HEK293 (cell line): ENCODE results near the gene ABR.

Source experiments
- BCL11A ChIP-seq: fragments of 450-650 bp; formaldehyde crosslinking; IDR thresholded peaks from 2 replicates; pipeline ENCODE4 v1.5.1; 2016; ENCODE audit warnings: low read depth, missing biosample characterization, missing genetic modification characterization
- ELK4 ChIP-seq: IDR thresholded peaks from 2 replicates; pipeline ENCODE4 v1.6.1; 2011; ENCODE audit warnings: mild to moderate bottlenecking, low read depth, low read length, borderline replicate concordance
- HIC1 ChIP-seq: fragments of 450-650 bp; formaldehyde crosslinking; IDR thresholded peaks from 2 replicates; pipeline ENCODE4 v1.5.1; 2016; ENCODE audit warnings: missing biosample characterization, missing genetic modification characterization
- KLF1 ChIP-seq: fragments of 450-650 bp; formaldehyde crosslinking; IDR thresholded peaks from 2 replicates; pipeline ENCODE4 v1.5.1; 2016; ENCODE audit warnings: missing biosample characterization, missing genetic modification characterization
- MZF1 ChIP-seq: fragments of 450-650 bp; formaldehyde crosslinking; IDR thresholded peaks from 2 replicates; pipeline ENCODE4 v1.5.1; 2017; ENCODE audit warnings: missing biosample characterization, missing genetic modification characterization, borderline replicate concordance
- PATZ1 ChIP-seq: fragments of 450-650 bp; formaldehyde crosslinking; IDR thresholded peaks from 2 replicates; pipeline ENCODE4 v1.5.1; 2016; ENCODE audit warnings: missing biosample characterization, missing genetic modification characterization
- SCRT2 ChIP-seq: fragments of 450-650 bp; formaldehyde crosslinking; IDR thresholded peaks from 2 replicates; pipeline ENCODE4 v1.5.1; 2016; ENCODE audit warnings: missing biosample characterization, missing genetic modification characterization
- SP3 ChIP-seq: fragments of 450-650 bp; formaldehyde crosslinking; IDR thresholded peaks from 2 replicates; pipeline ENCODE4 v1.5.1; 2016; ENCODE audit warnings: missing biosample characterization, missing genetic modification characterization
- TRIM28 ChIP-seq: IDR thresholded peaks from 2 replicates; pipeline ENCODE4 v1.6.1; 2011; ENCODE audit warnings: low read length, control low read depth, borderline replicate concordance
- ZBTB11 ChIP-seq: fragments of 450-650 bp; formaldehyde crosslinking; conservative IDR thresholded peaks from 2 replicates; pipeline ENCODE4 v1.5.1; 2016; ENCODE audit warnings: low read depth, missing biosample characterization, missing genetic modification characterization
- ZBTB21 ChIP-seq: fragments of 450-650 bp; formaldehyde crosslinking; IDR thresholded peaks from 2 replicates; pipeline ENCODE4 v1.5.1; 2017; ENCODE audit warnings: missing biosample characterization, missing genetic modification characterization
- ZBTB6 ChIP-seq: fragments of 450-650 bp; formaldehyde crosslinking; IDR thresholded peaks from 2 replicates; pipeline ENCODE4 v1.5.1; 2017; ENCODE audit warnings: missing biosample characterization, missing genetic modification characterization
- ZNF10 ChIP-seq: fragments of 450-650 bp; formaldehyde crosslinking; IDR thresholded peaks from 2 replicates; pipeline ENCODE4 v1.5.1; 2017; ENCODE audit warnings: missing biosample characterization, missing genetic modification characterization
- ZNF114 ChIP-seq: fragments of 450-650 bp; formaldehyde crosslinking; IDR thresholded peaks from 2 replicates; pipeline ENCODE4 v1.5.0; 2017; ENCODE audit warnings: missing biosample characterization, missing genetic modification characterization
- ZNF140 ChIP-seq: fragments of 450-650 bp; formaldehyde crosslinking; IDR thresholded peaks from 2 replicates; pipeline ENCODE4 v1.5.1; 2016; ENCODE audit warnings: missing biosample characterization, missing genetic modification characterization
- ZNF211 ChIP-seq: fragments of 450-650 bp; formaldehyde crosslinking; IDR thresholded peaks from 2 replicates; pipeline ENCODE4 v1.5.1; 2016; ENCODE audit warnings: low read depth, missing biosample characterization, missing genetic modification characterization
- ZNF223 ChIP-seq: fragments of 450-650 bp; formaldehyde crosslinking; IDR thresholded peaks from 2 replicates; pipeline ENCODE4 v1.5.1; 2016; ENCODE audit warnings: missing biosample characterization, missing genetic modification characterization
- ZNF239 ChIP-seq: fragments of 450-650 bp; formaldehyde crosslinking; IDR thresholded peaks from 2 replicates; pipeline ENCODE4 v1.5.1; 2016; ENCODE audit warnings: missing biosample characterization, missing genetic modification characterization
- ZNF292 ChIP-seq: fragments of 450-650 bp; formaldehyde crosslinking; IDR thresholded peaks from 2 replicates; pipeline ENCODE4 v1.5.1; 2016; ENCODE audit warnings: low read depth, missing biosample characterization, missing genetic modification characterization, borderline replicate concordance
- ZNF510 ChIP-seq: fragments of 450-650 bp; formaldehyde crosslinking; IDR thresholded peaks from 2 replicates; pipeline ENCODE4 v1.5.1; 2018; ENCODE audit warnings: mild to moderate bottlenecking, missing genetic modification characterization, missing biosample characterization; ENCODE audit not compliant: insufficient replicate concordance
- ZNF514 ChIP-seq: fragments of 450-650 bp; formaldehyde crosslinking; IDR thresholded peaks from 2 replicates; pipeline ENCODE4 v1.5.1; 2016; ENCODE audit warnings: missing biosample characterization, missing genetic modification characterization
- ZNF544 ChIP-seq: fragments of 450-650 bp; formaldehyde crosslinking; IDR thresholded peaks from 2 replicates; pipeline ENCODE4 v1.5.0; 2017; ENCODE audit warnings: missing biosample characterization, missing genetic modification characterization
- ZNF600 ChIP-seq: fragments of 450-650 bp; formaldehyde crosslinking; IDR thresholded peaks from 2 replicates; pipeline ENCODE4 v1.5.1; 2016; ENCODE audit warnings: missing biosample characterization, missing genetic modification characterization
- ZNF704 ChIP-seq: fragments of 450-650 bp; formaldehyde crosslinking; IDR thresholded peaks from 2 replicates; pipeline ENCODE4 v1.5.1; 2016; ENCODE audit warnings: missing biosample characterization, missing genetic modification characterization
- ZNF777 ChIP-seq: fragments of 450-650 bp; formaldehyde crosslinking; IDR thresholded peaks from 2 replicates; pipeline ENCODE4 v1.5.1; 2017; ENCODE audit warnings: missing biosample characterization, missing genetic modification characterization, borderline replicate concordance
- ZNF792 ChIP-seq: fragments of 450-650 bp; formaldehyde crosslinking; IDR thresholded peaks from 2 replicates; pipeline ENCODE4 v1.5.1; 2016; ENCODE audit warnings: missing biosample characterization, missing genetic modification characterization
- ZNF837 ChIP-seq: fragments of 450-650 bp; formaldehyde crosslinking; IDR thresholded peaks from 2 replicates; pipeline ENCODE4 v1.5.1; 2016; ENCODE audit warnings: missing biosample characterization, missing genetic modification characterization
- ZXDB ChIP-seq: fragments of 450-650 bp; formaldehyde crosslinking; IDR thresholded peaks from 2 replicates; pipeline ENCODE4 v1.5.1; 2016; ENCODE audit warnings: missing biosample characterization, missing genetic modification characterization

Gene ABR

GRCh38 chr17:1229349-1229899, 49.6 kb upstream of the ABR start (continued):
- TF ChIP-seq ZBTB6 = peak; percentile 97
- TF ChIP-seq PATZ1 (tag by site-specific recombination) = peak; percentile 58; the same call in 1 of the 2 replicates
- peak; percentile 50 for TF ChIP-seq SP3 (tag by site-specific recombination)
- TF ChIP-seq ZBTB21 (tag by site-specific recombination) = no peak
- TF ChIP-seq ZXDB (tag by site-specific recombination) = no peak
- TF ChIP-seq ZNF777 (tag by site-specific recombination) = 0 out of 2 replicates have a peak, but pooled peaks have one; percentile 19
- TF ChIP-seq ZNF514 (tag by site-specific recombination) = no peak
- TF ChIP-seq ZNF140 (tag by site-specific recombination) = no peak
- TF ChIP-seq ZNF600 (tag by site-specific recombination) = peak; percentile 53; the same call in 1 of the 2 replicates
- no peak for TF ChIP-seq MZF1
- TF ChIP-seq TRIM28 = no peak
- TF ChIP-seq ZNF792 = no peak
- no peak for TF ChIP-seq BCL11A
- TF ChIP-seq ZNF544 (tag by site-specific recombination) = no peak
- TF ChIP-seq ELK4 = no peak
- peak; percentile 42 for TF ChIP-seq ZBTB11 (tag by site-specific recombination)
- no peak for TF ChIP-seq ZNF292
- TF ChIP-seq ZNF510 (tag by site-specific recombination) = no peak
- no peak for TF ChIP-seq ZNF114 (tag by site-specific recombination)
- no peak for TF ChIP-seq ZNF704 (tag by site-specific recombination)
- TF ChIP-seq KLF1 (tag by site-specific recombination) = no peak
- peak; percentile 98 for TF ChIP-seq SCRT2 (tag by site-specific recombination)
- no peak for TF ChIP-seq ZNF10 (tag by site-specific recombination)
- no peak for TF ChIP-seq ZNF239 (tag by site-specific recombination)
- no peak for TF ChIP-seq ZNF223 (tag by site-specific recombination)
- no peak for TF ChIP-seq HIC1 (tag by site-specific recombination)
- TF ChIP-seq ZNF837 (tag by site-specific recombination) = no peak
- TF ChIP-seq ZNF211 (tag by site-specific recombination) = no peak
